Body of pancreas (tissue), 4 donors: ENCODE measurements around the gene TENT5A. TPM values are rescaled to one million over a fixed set of nuclear protein-coding genes. Genes with fewer than 3 reads are reported as not detected.

Experiments
- ATAC-seq: fragments of 150-250 bp; one replicate; pipeline ENCODE4 v1.9.1; 2016
- DNase-seq, 4 donors: peaks; one replicate each; pipeline ENCODE4 v3.0.0-alpha.2; 2019
- H3K27ac ChIP-seq, 4 donors: fragments of 200-600 bp; sonication (generic); 1 replicate in 3 of 4; 2 replicates in 1 of 4; pipeline versions ENCODE4 v1.5.1 to v1.6.1; 2016 to 2019; ENCODE audit warnings: mild to moderate bottlenecking in 1 of 4, mixed read lengths in 1 of 4, moderate library complexity in 1 of 4
- H3K27me3 ChIP-seq, 2 donors: fragments of 200-600 bp; sonication (generic); one replicate each; pipeline ENCODE4 v1.6.0; 2016; ENCODE audit warnings: mild to moderate bottlenecking in 1 of 2
- H3K36me3 ChIP-seq, 2 donors: fragments of 200-600 bp; sonication (generic); replicated peaks in 1 of 2; 2 replicates each; pipeline ENCODE4 v1.5.1; 2016; ENCODE audit warnings: low read depth in 2 of 2; ENCODE audit not compliant: insufficient read depth in 1 of 2
- H3K4me1 ChIP-seq: fragments of 200-600 bp; sonication (generic); one replicate; pipeline ENCODE4 v1.6.0; 2016
- H3K4me3 ChIP-seq, 2 donors: fragments of 200-600 bp; sonication (generic); 1 replicate in 1 of 2; 2 replicates in 1 of 2; pipeline ENCODE4 v1.5.1; 2016 to 2019
- H3K9me3 ChIP-seq, 3 donors: fragments of 200-600 bp; sonication (generic); 1 replicate in 2 of 3; 2 replicates in 1 of 3; pipeline ENCODE4 v1.5.1; 2016
- CTCF ChIP-seq, 7 experiments: fragments of 450-650 bp in 4 of 7; fragments of 200-600 bp in 3 of 7; sonication (generic) in 3 of 7; IDR thresholded peaks; one replicate each; pipeline ENCODE4 v1.5.1; 2016 to 2019; ENCODE audit warnings: antibody characterized with exemption in 7 of 7
- POLR2A ChIP-seq, 3 donors: fragments of 450-650 bp; IDR thresholded peaks; one replicate each; pipeline ENCODE4 v1.6.1; 2016; ENCODE audit warnings: antibody characterized with exemption in 3 of 3, mild to moderate bottlenecking in 2 of 3
- WGBS, 2 donors: methylation state at CpG; one replicate each; pipeline ENCODE4 v1.1.5; 2017; 5-methylcytosine and 5-hydroxymethylcytosine counted together
- intact Hi-C: fragments of 100-400 bp; cut with DNase I; formaldehyde crosslinking; loops from one replicate; pipeline ENCODE4 v1.15.1; 2023
- total RNA-seq, 2 donors: library from RNA; depleted of rRNA; stranded (reverse); fragments of >200 nt; gene quantifications; one replicate each; pipeline ENCODE4 v1.1.0, GENCODE V29; 2016

TENT5A gene
- total RNA-seq, 2 donors from 2014 or later: 7.3 to 8.2 TPM

- WGBS, 2 donors: 36 to 53% methylated on average over 3 of the region's 3 CpGs
- TF ChIP-seq CTCF (IDR thresholded peaks at IDR 0.05) (no peak), POLR2A (IDR thresholded peaks at IDR 0.05) (no peak)
- DNase-seq: no peak
- Histone ChIP-seq H3K27me3 (no peaks in the 10 kb centered on the region), H3K4me1 (peaks cover 11% of the 10 kb centered on the region), H3K36me3 (no peaks in the 10 kb centered on the region), H3K4me3 (no peak overlapping the region), H3K27ac (no peak overlapping the region), H3K9me3 (no peaks in the 10 kb centered on the region)
- no peak for ATAC-seq
- intact Hi-C loops: no loop called here
These were observed 11.5 kb upstream of the TENT5A start for GRCh38 chr6:81763968-81764367.

GRCh38 chr6:81763051-81763450 lies 10.6 kb upstream of the TENT5A start:
- Histone ChIP-seq H3K27me3 (no peaks in the 10 kb centered on the region), H3K4me3 (no peak overlapping the region), H3K27ac (no peak overlapping the region), H3K36me3 (no peaks in the 10 kb centered on the region), H3K9me3 (no peaks in the 10 kb centered on the region), H3K4me1 (peaks cover 11% of the 10 kb centered on the region)
- TF ChIP-seq POLR2A (IDR thresholded peaks at IDR 0.05): no peak
- no peak for TF ChIP-seq CTCF (IDR thresholded peaks at IDR 0.05)
- ATAC-seq (no peak), DNase-seq (no peak)
- WGBS, 2 donors: 81 to 86% methylated on average over 1 of the region's 1 CpG
- intact Hi-C loops: no loop called here

- ATAC-seq (no peak), DNase-seq (no peak)
- 64 to 71% methylated on average over 4 of the region's 4 CpGs for WGBS, 2 donors
- no peaks in the 10 kb centered on the region for H3K27me3 ChIP-seq
- intact Hi-C loops: no loop called here
- no peak overlapping the region for H3K27ac ChIP-seq
- no peak overlapping the region for H3K4me3 ChIP-seq
- no peaks in the 10 kb centered on the region for H3K9me3 ChIP-seq
- peaks cover 10% of the 10 kb centered on the region for H3K4me1 ChIP-seq
- no peaks in the 10 kb centered on the region for H3K36me3 ChIP-seq
- no peak for TF ChIP-seq CTCF (IDR thresholded peaks at IDR 0.05)
- TF ChIP-seq POLR2A (IDR thresholded peaks at IDR 0.05): no peak
These were observed 10.1 kb upstream of the TENT5A start for GRCh38 chr6:81762606-81763005.

GRCh38 chr6:81762132-81762531 lies 9.7 kb upstream of the TENT5A start:
- DNase-seq: no peak

More at GRCh38 chr6:81762132-81762531, 9.7 kb upstream of the TENT5A start:
- Histone ChIP-seq H3K27ac (no peak overlapping the region), H3K4me3 (no peak overlapping the region), H3K27me3 (no peaks in the 10 kb centered on the region), H3K4me1 (peaks cover 5% of the 10 kb centered on the region), H3K36me3 (no peaks in the 10 kb centered on the region), H3K9me3 (no peaks in the 10 kb centered on the region)
- no peak for TF ChIP-seq CTCF (IDR thresholded peaks at IDR 0.05)
- no peak for TF ChIP-seq POLR2A (IDR thresholded peaks at IDR 0.05)
- intact Hi-C loops: no loop called here
- no peak for ATAC-seq
